Tibial artery (tissue), 4 donors: ENCODE data around the gene LARP4B.
"Not testable (repeated sequence)": the region's sequence is repeated elsewhere in the genome, so short reads cannot be mapped to it uniquely, and the experiment has no call there.

Source experiments
- DNase-seq, 2 donors: peaks; one replicate each; pipeline ENCODE4 v3.0.0-alpha.2; 2019
- H3K27ac ChIP-seq, 2 donors: fragments of 200-600 bp; sonication (generic) in 1 of 2; 1 replicate in 1 of 2; 2 replicates in 1 of 2; pipeline ENCODE4 v1.5.1; 2018 to 2019; ENCODE audit warnings: mild to moderate bottlenecking in 1 of 2
- H3K27me3 ChIP-seq, 2 donors: fragments of 200-600 bp; sonication (generic) in 1 of 2; one replicate each; pipeline versions ENCODE4 v1.5.1 to v1.6.0; 2016 to 2019
- H3K36me3 ChIP-seq, 3 donors: fragments of 200-600 bp; sonication (generic) in 2 of 3; one replicate each; pipeline ENCODE4 v1.5.1; 2016 to 2019; ENCODE audit warnings: mild to moderate bottlenecking in 2 of 3
- H3K4me1 ChIP-seq, 4 donors: fragments of 200-600 bp; sonication (generic) in 2 of 4; 1 replicate in 3 of 4; 2 replicates in 1 of 4; pipeline ENCODE4 v1.5.1; 2016 to 2019
- H3K4me3 ChIP-seq, 2 donors: fragments of 200-600 bp; sonication (generic) in 1 of 2; 1 replicate in 1 of 2; 2 replicates in 1 of 2; pipeline ENCODE4 v1.5.1; 2018 to 2019; ENCODE audit warnings: mild to moderate bottlenecking in 2 of 2
- H3K9me3 ChIP-seq, 3 donors: fragments of 200-600 bp; sonication (generic) in 1 of 3; one replicate each; pipeline ENCODE4 v1.5.1; 2016 to 2019
- intact Hi-C: fragments of 100-400 bp; cut with DNase I; formaldehyde crosslinking; loops from one replicate; pipeline ENCODE4 v1.15.0; 2023; ENCODE audit warnings: low total_unique reads
- TF ChIP-seq, protein P1 (sequence below), 2 experiments: fragments of 200-600 bp in 1 of 2; fragments of 450-650 bp in 1 of 2; IDR thresholded peaks; one replicate each; pipeline ENCODE4 v1.5.1; 2017 to 2019; ENCODE audit warnings: antibody characterized with exemption in 2 of 2, mild to moderate bottlenecking in 1 of 2, moderate library complexity in 1 of 2

The LARP4B gene

DNA sequence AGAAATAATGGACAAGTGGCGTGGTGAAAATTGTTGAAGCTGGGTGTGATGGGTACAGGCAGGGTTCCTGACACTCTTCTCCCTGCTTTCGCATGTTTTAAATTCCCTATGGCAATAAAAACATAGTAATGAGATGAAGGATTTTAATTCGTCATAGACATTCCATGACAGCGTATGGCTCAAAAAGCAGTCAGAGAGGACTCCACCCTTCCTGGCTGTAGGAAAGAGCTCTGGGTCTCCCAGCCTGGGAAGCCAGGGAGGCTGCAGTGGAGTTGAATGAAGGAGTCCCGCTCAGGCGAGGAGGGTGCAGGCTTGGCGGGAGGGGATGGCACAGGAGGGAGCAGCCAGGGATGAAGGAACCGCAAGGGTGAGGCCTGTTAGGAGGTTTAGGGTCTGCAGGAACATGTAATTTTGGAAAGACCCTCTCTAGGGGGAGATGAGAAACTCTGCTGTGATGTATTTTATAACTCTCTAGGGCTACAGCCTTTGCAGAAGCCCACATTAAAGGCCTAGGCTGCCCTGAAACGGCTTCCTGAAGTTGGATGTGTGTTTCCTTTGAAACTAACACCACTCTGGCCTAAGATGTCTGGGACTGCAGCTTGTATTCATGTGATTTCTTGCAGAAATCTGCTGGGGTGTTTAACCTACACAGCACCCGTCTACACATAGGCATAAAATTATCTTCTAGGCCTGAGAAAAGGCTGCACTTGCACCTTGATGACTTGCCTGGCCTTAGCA is 7.6 kb upstream of the LARP4B start:
- TF ChIP-seq, protein P1, sequence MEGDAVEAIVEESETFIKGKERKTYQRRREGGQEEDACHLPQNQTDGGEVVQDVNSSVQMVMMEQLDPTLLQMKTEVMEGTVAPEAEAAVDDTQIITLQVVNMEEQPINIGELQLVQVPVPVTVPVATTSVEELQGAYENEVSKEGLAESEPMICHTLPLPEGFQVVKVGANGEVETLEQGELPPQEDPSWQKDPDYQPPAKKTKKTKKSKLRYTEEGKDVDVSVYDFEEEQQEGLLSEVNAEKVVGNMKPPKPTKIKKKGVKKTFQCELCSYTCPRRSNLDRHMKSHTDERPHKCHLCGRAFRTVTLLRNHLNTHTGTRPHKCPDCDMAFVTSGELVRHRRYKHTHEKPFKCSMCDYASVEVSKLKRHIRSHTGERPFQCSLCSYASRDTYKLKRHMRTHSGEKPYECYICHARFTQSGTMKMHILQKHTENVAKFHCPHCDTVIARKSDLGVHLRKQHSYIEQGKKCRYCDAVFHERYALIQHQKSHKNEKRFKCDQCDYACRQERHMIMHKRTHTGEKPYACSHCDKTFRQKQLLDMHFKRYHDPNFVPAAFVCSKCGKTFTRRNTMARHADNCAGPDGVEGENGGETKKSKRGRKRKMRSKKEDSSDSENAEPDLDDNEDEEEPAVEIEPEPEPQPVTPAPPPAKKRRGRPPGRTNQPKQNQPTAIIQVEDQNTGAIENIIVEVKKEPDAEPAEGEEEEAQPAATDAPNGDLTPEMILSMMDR (IDR thresholded peaks at IDR 0.05), result no peak
- intact Hi-C loops, result loop anchor here (10.0 kb wide), 1 partner anchor 424 kb away; no protein-coding TSS in a partner anchor
- no peaks in the 10 kb centered on the region for H3K9me3 ChIP-seq

DNA sequence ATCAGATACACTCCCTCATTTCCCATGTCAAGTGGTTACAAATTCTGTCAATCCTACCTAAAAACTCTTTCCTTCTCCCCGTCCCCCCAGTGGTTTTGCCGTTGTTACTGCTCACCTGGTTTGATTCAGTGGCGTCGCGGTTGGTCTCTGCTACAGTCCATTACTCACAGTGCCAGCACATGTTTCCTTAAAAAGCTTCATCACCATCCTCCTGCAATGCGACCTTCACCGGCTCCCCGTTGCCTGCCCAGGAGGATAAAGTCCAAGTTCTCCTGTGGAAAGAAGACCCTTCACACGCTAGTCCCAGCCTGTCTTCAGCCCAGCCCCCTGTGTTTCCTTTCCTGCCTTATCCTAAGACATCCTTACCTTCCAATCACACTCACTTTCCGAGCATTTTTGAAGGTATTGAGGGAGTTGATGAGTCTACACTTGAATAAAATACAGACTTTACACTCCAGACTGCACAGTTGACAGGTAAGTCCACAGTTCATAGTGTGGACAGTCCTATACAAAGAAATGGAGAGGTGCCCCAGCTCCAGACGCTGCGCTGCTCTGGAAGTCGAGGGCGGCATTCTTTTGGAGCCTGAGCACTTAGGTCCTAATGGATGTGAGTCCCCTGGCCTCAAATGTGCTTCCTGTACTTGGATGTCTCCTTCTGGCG is 3.4 kb upstream of the LARP4B start:
- Histone ChIP-seq H3K9me3 (no peaks in the 10 kb centered on the region), H3K36me3 (no peaks in the 10 kb centered on the region), H3K27ac (no peak overlapping the region), H3K27me3 (no peaks in the 10 kb centered on the region), H3K4me3 (no peak overlapping the region), H3K4me1 (peaks cover 0 to 18% (median 13%) of the 10 kb centered on the region in 4 donors)
- no peak for DNase-seq
- TF ChIP-seq, protein P1 (IDR thresholded peaks at IDR 0.05), result no peak
- intact Hi-C loops, result loop anchor here (5.0 to 10.0 kb wide), 2 partner anchors 122 to 420 kb away; partner anchors contain the start of gene WDR37

More for the DNA sequence above, 7.6 kb upstream of the LARP4B start:
- Histone ChIP-seq H3K4me3 (no peak overlapping the region), H3K4me1 (no peaks in the 10 kb centered on the region), H3K27ac (no peak overlapping the region), H3K36me3 (no peaks in the 10 kb centered on the region), H3K27me3 (no peaks in the 10 kb centered on the region)
- DNase-seq, result no peak

DNA sequence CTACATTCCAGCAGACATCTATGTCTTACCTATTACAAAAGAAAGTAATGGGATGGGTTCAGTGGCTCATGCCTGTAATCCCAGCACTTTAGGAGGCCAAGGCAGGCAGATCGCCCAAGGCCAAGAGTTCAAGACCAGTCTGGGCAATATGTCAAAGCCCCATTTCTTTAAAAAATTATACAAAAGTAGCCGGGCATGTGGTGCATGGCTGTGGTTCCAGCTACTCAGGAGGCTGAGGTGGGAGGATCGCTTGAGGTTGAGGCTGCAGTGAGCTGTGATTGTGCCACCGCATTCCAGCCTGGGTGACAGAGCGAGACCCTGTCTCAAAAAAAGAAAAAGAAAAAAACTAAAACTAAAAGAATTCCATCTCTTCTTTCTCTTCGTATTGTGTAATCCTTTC is 2.7 kb upstream of the LARP4B start:
- not testable (repeated sequence) for DNase-seq, H3K27me3 ChIP-seq, H3K9me3 ChIP-seq, H3K4me3 ChIP-seq, H3K27ac ChIP-seq, H3K36me3 ChIP-seq
- peaks cover 0 to 26% (median 20%) of the 10 kb centered on the region in 4 donors for H3K4me1 ChIP-seq
- intact Hi-C loops, result loop anchor here (5.0 to 10.0 kb wide), 2 partner anchors 123 to 419 kb away; partner anchors contain the start of gene WDR37

DNA sequence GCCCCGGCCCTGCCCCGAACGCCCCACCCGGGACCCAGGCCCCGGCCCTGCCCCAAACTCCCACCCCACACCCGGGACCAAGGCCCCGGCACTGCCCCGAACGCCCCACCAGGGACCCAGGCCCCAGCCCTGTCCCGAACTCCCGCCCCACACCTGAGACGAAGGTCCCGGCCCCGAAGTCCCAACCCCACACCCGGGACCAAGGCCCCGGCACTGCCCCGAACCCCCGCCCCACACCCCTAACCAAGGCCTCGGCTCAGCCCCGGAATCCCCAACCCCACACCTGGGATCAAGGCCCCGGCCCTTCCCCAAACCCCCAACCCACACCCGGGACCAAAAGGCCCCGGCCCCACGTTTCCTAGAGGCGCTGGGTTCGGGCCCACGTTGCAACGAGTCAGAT is 1.1 kb upstream of the LARP4B start:
- no peak for DNase-seq
- H3K9me3 ChIP-seq, result no peaks in the 10 kb centered on the region
- intact Hi-C loops, result loop anchor here (5.0 to 10.0 kb wide), 2 partner anchors 125 to 418 kb away; partner anchors contain the start of gene WDR37

DNA sequence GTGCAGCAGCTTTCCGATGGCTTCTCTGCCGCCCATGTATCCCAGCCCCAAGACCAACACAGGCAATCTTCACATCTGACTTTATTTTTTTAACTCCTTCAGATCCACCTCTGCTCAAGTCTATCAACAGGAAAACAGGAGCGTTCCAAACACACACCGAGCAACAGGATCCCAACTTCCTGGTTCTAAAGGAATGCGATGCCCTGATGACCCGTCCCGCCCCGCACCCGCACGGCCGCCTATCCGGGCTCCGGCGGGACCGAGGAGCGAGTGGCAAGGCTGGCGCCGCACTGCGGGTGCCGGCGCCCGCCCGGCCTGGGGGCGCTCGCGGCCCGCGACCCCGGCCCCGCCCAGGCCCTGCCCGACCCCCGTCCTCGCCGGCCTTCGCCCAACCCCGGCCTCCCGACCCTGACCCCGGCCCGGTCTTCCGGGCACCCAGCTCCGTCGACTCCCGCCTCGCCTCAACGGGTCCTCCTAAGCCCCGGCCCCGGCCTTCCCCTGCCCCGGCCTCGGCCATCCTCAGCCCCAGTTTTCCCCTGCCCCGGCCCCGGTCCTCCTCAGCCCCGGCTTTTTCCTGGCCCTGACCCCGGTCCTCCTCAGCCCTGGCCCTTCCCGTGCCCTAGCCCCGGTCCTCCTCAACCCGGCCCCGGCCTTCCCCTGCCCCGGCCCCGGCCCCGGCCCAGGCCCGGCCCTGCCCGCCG is 730 bp downstream of the LARP4B start:
- Histone ChIP-seq H3K9me3 (no peaks in the 10 kb centered on the region), H3K36me3 (peaks cover 0 to 4% (median 0%) of the 10 kb centered on the region in 3 donors), H3K4me1 (peaks cover 0 to 47% (median 29%) of the 10 kb centered on the region in 4 donors), H3K4me3 (peak overlapping the region; percentile 88 to 96), H3K27ac (peak overlapping the region; percentile 90 to 93), H3K27me3 (no peaks in the 10 kb centered on the region)
- intact Hi-C loops, result loop anchor here (2.0 to 10.0 kb wide), 3 partner anchors 58 to 416 kb away; partner anchors contain the start of genes GTPBP4 and WDR37
- DNase-seq, result peak in 1 of 2 donors; percentile 70
- TF ChIP-seq, protein P1 (IDR thresholded peaks at IDR 0.05), result no peak

More for the DNA sequence above, 1.1 kb upstream of the LARP4B start:
- Histone ChIP-seq H3K4me3 (peak overlapping the region; percentile 88 to 96), H3K36me3 (no peaks in the 10 kb centered on the region), H3K27ac (peak overlapping the region; percentile 93 to 98), H3K4me1 (peaks cover 0 to 37% (median 29%) of the 10 kb centered on the region in 4 donors), H3K27me3 (no peaks in the 10 kb centered on the region)
- TF ChIP-seq, protein P1 (IDR thresholded peaks at IDR 0.05), result no peak
